ENCODE results near the gene GABRG3. TPM values are rescaled to one million over a fixed set of nuclear protein-coding genes. Genes with fewer than 3 reads are reported as not detected.

GABRG3 gene
- total RNA-seq = 0.21 TPM

DNA sequence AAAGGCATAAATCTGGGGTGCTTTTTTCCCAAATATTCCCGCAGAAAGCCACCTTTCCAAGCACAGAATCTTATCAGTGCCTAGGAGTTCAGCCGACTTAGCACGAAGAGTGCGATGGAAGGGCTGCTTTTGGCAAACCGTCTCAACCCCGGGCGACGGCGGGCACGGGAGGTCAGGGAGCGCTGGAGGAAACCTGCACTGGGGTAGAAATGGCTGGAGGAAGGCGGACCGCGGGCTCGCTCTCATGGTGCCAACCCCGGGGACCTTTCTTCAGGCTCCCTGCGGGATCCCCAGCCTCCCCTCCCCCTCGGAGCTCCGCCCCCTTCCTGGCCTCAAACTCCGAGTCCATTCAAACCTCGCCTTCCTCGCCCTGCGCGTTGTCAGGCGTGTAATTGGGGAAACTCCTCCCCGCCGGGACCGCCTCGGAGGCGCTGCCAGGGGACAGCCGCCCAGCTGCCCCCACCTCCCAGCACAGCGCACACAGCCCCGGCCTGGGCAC lies at the start of gene GABRG3:
Gene GABRG3, plus strand, starts transcription at position 470 of the 499 bp plus-strand sequence.
- peak; percentile 57 for DNase-seq

DNA sequence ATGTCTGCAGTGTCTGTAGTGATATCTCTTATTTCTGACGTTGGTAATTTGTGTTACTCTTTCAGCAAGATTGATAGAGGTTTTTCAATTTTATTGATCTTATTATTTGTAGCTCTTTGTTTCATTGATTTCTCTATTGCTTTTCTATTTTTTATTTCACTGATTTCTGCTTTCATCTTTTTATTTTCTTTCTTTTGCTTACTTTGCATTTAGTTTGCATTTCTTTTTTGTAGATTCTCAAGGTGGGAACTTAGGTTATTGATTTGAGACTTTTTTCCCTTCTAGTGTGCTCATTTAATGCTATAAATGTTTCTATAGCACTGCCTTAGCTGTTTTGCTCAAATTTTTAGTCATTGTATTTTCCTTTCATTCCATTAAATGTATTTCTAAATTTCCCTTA lies 49.5 kb upstream of the GABRG3 start:
- DNase-seq = no peak

DNA sequence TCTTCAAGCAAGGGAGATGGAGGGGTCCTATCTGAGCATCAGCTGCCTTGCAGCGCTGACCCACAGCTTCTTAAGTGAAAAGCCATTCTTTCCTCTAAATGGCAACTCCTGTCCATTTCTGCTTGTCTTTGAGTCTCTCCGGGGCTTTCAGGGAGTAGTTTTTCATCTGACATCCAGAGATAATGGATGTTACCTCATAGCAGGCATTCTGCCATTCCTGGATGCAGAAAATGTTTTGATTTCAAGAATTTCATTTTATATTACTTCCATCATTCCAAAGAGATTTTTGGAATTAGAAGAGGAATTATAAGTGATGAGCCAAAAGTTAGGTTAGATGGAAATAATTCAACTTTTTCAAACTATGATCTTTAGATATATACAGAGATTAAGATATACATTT lies 44.9 kb upstream of the GABRG3 start:
- no peak for DNase-seq

DNA sequence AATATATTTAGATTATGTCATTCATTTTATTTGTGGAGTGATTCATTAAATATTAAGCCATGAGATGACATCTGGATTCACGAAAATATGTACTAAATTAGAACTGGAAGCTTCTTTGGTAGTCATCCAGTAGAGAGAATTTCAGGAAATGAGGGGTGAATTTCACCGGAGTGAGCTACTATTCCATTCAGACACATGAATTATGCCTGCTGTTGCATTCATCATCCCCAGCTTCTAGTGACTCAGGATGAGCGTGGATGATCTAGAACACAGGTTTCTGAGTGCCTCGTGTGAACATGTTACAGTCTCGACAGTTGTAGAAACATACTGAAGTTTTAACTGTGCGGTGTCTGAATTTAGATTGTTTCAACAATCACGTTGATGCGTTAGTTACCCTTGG lies 42.9 kb upstream of the GABRG3 start:
- DNase-seq = no peak

DNA sequence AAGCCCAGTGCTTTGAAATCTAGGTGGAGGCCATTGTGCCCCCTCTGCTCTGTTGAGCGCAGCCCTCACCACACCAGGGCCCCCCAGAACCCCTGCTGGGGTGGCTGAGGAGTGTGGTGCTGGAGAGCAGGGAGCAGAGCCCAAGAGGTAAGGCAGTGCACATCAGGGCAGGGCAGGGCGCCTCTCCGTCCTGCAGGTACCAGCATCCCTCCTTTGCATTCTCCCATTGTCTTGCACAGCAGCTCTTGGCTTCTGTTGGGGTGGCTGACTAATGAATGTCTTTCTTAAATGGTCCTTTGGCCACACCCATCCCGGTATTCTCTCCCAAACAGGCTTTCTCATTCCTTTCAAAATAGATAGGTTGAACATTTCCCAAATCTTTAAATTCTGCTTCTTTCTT lies 41.4 kb upstream of the GABRG3 start:
- no peak for DNase-seq

DNA sequence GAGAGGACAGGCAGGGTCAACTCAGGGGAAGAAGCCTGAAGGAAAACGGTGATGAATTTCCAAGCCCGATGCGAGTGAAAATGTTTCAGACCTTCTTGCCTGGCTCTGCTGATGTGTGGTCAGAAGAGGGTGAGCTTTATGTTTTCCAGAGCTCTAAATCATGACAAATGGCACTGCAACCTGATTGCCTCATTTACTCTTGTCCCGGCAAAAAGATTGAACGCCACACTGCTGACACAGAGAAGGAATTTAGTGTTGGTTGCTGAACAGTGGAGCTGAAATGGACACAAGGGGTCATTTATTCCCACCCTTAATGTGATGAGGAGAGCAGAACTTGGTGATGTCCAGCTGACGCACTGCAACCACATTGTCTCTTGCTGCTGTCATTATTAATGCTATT lies 36.1 kb upstream of the GABRG3 start:
- DNase-seq = no peak

DNA sequence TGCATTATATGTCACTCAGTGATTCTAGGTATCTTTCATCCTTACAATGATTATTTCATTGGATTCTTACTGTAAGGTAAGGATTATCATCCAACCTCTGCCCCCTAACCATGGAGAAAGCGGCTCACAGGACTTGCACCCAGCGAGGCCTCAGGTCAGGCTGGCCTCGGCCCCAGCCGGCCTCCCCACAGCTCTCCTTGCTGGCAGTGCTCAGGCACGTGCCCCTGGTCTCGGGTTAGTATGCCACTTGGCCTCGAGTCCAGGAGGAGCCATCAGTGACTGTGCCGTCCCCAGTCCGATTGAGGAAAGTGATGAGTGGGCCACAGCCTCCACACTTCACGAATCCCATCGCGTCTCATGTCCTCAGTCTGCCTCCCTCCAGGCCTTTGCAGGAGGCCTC lies 35.7 kb upstream of the GABRG3 start:
- no peak for DNase-seq

DNA sequence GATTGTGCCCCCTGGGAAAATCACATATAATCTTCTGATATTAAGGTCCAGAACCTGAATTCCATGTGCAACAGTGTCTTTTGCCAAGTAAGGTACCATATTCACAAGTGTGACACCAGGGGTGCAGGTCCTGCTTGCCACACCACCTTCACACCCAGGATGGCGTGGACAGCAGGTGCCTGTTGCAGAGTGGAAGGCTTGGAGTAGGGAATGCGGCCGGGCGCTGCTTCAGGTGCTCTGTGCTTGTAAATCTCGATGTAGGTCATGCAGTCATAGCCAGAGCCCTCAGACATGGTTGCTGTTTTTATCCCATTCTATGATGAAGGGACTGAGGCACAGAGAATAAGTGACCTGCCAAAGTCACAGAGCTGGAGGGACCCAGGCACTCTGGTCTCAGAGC lies 34.5 kb upstream of the GABRG3 start:
- DNase-seq = no peak

DNA sequence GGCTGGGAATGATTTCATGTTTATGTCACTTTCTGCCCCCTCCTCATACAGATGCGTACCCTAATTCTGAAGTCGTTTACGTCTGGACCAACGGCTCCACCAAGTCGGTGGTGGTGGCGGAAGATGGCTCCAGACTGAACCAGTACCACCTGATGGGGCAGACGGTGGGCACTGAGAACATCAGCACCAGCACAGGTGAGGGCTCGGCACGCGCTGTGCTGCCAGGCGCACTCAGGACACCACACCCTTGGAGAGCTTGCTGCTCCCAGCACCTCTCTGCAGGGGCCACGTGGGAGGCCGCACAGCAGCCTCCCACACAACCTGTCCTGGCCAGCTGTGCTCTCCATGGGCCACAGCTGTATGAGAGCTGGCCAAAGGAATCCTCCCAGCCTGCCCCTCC lies 33.8 kb upstream of the GABRG3 start:
- DNase-seq = no peak

DNA sequence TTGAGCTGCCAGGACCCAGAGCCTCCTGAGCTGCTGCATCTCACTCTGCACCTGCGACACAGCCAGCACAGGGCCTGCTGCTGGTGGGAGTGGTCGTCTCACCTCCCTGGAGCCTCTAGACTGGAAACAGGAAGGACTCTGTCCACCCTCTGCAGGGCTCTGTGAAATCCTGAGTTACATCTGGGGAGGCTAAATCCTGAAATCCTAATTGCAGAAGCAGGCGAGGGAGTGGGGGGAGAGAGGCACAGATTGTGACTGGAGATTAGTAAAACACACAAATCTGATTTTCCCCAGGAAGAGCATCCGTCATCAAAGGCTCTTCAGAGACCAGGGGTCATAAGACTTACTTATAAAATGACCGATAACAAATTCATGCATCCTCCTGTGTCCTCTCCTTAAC lies 31.6 kb upstream of the GABRG3 start:
- no peak for DNase-seq

DNA sequence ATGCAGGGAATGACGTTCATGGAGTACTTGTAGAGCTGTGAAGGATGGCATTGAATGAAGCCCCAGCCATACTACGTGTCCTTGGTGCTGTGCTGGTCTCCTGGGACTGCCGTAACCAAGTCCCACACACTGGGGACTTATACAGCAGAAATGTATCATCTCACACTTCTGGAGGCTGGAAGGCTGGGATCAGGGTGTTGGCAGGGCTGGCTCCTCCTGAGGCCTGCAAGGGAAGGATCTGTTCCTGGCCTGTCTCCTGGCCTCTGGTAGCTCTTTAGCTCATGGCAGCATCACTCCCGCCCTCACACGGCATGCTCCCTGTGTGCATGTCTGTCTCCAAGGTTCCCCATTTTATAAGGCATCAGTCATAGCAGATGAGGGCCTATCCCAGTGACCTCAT lies 29.5 kb upstream of the GABRG3 start:
- DNase-seq = no peak

DNA sequence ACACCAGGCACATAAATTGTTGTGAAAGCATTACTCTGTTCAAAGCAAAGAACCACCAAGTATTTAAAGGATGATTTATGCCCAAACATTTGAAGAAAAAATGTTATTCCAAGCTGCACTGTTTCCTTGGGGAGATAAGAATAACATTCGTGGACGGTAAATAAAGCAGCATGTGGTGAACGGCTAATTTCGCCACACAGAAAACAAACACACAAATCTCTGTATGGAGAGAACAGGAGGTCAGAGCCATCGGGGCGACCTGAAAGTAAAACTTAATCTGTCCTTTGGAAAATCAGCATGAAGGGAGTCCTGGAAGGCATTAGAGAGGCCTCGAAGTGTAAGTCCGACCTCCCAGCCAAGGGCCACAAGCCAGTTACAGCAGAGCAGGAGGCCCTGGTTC lies 27.1 kb upstream of the GABRG3 start:
- DNase-seq = no peak

DNA sequence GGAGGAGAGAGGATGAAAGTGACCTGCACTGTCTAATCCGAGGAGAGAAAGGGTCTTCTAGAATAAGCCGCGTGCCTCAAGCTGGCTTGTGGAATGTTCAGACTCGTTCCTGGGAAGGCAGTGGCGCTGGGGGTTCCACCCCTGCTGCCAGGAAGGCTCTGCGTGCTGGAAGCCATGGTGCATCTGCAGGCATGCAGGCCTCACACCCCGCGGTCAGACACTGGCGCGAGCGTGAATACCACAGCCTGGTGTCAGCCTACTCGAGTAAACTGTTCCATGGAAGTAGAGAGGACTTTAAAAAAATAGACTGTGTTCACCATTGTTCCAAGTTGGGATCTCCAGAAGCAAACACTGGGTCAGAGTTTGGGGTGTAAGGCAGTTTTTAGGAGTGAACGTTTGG lies 25.9 kb upstream of the GABRG3 start:
- no peak for DNase-seq

DNA sequence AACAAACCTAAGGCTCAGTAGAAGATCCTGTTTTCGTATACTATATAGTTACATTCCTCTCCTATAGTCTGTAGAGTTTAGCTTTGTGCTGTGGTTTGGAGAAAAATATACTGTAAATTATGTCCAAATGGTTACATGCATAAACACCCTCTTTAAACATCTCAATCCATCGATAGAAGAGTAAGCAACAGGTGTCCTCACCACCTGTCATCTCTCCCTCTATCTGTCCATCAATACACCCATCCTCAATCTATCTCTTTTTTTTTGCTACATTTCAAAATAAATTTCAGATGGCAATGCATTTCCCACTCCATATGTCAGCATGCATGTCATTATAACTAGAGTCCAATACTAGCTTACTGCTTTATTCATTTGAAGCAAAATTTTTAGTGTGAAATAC lies 21.0 kb upstream of the GABRG3 start:
- no peak for DNase-seq

DNA sequence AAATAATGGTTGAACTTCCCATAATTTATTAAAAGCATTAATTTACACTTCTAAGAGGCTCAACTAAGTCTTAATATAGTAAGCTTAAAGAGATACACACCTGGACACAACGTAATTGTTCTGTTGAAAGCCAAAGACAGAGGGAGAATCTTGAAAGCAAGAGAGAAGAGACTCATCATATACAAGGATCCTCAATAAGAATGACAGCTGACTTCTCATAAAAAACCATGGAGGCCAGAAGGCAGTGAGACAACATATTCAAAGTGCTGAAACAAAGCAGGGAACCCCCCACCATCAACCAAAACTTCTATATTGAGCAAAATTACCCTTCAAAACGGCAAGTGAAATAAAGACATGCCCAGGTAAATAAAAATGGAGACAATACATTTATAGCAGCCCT lies 16.6 kb upstream of the GABRG3 start:
- DNase-seq = no peak

DNA sequence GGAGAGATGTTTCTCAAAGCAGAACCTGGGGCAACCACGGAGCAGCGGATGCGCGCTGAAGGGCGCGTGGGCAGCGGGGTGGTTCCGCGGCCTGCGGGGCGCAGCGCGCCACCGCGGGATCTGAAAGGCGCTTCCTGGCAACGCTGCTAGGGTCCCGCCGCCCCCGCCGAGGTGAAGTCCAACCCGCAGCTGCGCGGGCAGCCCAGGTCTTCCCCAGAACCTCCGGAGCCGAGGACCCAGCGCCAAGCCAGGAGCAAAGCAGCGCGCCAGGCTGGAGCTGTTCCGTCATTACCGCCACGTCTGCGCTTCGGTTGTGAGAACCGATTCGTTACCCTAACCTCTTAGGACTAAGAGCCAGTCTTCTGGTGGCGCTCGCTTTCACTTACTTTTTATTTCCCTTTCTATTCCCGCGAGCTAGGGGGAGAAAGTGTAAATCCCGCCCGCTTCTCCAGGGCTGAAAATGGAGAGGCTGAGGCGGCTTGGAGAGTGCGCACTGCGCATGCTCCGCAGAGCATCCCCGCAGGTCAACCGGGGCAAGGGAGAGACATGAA lies 3.2 kb upstream of the GABRG3 start:
- DNase-seq = peak; percentile 82

DNA sequence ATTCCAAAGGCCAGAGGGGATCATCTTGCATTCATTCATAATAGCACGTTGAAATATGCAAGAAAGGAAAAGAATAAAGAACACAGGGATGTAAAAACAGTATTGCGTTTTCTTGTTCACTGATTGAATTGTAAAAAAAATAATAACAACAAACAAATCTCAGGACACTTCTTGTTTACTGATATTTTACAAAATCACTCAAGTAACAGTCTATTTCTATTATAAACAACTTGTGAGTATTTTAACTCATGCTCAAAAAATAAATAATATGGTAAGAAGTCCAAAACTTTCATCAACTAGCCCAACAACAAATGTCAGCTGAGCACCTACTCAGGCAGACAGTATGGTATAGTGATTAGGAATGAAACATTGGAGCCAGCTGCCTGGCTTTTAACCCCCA lies 2.2 kb upstream of the GABRG3 start:
- DNase-seq = no peak

DNA sequence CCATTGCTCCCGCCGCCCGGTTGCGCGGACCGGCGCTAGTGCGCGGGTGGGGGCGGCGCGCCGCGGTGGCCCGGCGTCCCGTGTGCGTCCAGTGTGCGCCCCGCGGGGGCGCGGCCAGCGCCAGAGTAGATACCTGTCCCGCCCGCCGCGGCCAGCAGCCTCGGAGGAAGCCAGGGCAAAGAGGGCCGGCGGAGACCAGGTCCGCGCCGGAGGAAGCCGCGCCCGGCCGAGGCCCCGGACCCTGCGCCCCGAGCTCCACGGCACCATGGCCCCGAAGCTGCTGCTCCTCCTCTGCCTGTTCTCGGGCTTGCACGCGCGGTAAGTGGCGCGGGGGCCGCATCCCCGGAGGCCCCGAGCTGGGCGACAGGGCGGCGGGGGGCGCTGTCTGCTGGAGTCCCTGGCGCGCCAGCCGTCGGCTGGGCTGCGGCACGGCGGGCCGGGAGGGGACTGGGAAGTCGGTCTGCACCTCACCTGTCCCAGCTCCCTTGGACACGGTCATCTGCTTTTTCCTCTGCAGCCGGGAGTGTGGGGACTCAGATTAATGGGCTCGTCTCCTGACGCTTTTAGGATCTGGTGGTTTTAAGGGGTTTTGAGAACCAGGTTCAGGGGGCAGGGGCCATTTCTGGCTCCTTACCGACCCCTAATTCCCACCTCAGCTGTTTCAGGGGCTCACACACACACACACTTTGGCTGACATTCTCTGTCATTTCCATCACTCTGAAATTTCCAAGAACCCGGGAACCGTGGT lies 464 bp downstream of the GABRG3 start:
- peak; percentile 18 for DNase-seq

DNA sequence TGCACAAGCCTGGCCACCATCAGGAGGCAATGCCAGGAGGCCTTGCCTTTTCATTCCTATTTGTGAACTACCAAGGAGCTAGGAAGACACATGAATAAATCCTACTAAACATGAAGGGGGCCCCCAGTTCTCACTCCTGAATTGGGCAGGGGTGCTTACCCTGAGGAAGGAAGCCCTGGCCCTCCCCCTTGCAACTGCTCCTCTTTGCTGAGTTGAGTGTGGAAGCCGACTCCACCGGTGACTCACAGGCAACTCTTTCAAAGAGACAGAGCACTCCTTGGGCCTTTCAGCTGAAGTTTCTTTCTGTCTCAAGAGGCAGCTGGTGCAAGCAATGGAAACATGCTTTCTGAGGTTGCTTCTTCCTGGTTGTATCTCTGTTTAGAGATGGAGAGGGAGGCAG lies 1.7 kb downstream of the GABRG3 start:
- DNase-seq = peak; percentile 3

DNA sequence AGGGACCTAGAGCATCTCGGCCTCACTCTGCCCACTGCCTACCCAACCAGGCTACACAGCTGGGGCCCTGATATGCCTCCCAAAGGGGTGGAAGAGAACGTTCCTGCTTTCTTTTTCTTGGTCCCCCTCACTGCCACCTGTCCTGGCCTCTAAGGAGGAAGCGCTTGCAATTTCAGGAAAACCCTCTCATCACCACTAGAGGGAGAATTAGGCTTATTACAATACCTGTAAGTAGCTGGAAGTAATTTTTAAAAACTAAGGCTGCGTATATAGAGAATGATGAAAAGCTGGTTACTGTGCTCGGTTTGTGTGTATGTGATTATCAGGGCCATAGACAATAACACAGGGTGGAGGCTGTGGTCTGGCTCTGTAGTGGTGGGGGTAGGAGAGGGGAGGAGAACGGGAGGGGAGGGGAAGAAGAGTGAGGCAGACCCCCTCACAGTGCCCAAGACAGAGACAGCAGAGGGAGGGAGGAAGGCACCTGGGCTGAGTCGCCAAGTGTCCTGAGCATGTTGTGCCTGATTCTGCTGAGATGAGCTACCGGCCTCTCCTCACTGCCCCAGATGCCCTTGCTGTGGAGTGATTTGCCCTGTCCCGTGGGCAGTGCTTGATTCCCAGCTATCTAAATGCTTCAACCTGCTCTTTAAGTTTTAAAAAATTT lies 3.3 kb downstream of the GABRG3 start:
- DNase-seq = peak; percentile 72

DNA sequence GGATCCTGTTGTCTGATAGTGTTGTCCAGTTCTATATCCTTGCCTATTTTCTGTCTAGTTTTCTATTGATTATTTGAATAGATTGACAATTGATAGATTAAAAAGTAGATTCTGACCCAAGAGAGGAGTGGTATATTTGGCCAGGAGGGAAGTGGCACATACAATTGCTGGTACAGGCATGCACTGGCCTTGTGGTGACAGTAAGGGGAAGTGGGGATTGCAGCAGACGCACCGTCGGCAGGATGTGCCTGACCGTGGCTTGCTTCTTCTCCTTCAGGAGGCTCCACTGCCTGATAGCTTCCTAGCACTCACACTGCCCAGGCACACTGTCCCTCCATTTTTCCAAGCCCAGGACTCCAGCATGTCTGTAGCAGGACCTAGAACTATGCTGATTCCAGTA lies 10.5 kb downstream of the GABRG3 start:
- no peak for DNase-seq

DNA sequence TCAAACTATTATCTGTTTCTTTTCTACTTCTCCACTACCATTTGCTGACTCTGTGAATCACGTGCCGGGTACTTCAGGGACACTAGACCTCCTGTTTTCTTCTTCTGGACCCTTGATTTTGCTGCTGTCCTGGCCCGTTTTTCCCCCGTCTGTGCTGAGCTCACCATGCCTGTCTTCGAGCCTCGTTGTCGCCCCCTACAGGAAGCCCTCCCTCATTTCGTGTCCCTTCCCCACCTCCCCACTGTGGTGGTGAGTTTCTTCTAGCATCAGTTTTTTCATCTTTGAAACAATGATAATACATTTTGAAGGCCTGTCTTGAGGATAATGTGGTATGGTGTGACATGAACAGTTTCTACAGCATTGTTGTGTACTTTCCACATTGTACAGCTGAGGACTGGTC lies 12.8 kb downstream of the GABRG3 start:
- no peak for DNase-seq

DNA sequence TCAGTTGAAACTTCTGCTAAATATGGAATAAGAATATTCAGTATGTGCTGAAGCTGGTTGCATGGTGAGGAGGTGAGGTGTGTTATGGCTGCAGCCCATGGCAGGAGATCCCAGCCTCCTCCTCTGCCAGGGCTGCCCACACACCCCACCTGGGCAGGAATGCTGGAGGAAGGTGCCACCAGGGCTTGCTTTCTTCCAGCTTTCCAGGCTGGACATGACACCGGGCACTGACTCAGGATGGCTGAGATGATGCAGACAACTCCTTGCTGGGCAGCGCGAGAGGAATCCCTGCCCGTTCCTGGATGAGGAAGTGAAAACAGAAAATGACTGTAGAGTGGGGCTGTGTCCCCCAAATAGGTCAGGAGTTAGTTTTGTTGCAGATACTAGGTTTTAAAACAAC lies 14.1 kb downstream of the GABRG3 start:
- DNase-seq = no peak

DNA sequence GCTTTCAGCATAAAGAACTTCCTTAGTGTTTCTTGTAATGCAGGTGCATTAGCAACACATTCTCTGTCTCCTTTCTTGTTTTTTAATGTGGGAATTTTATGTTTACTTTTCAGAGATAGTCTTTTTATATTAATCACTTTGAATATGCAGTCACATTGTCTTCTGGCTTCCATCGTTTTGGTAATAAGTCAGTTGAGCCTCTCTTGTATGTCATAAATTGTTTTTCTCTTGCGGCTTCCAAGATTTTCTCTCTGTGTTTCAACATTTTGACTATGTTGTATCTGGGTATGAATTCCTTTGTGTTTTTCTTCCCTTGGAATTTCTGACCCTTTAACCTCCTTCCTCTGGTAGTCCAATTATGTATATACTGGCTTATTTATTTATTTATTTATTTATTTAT lies 25.3 kb downstream of the GABRG3 start:
- no peak for DNase-seq

Measured in tongue (tissue), 2 donors.